Hematopoietic multipotent progenitor cell treated with erythropoietin and hydrocortisone succinate and interleukin-3 and kit ligand, for 15 days (in vitro differentiated cells): ENCODE measurements around the gene MMP24.
"Not testable (repeated sequence)": the region's sequence is repeated elsewhere in the genome, so short reads cannot be mapped to it uniquely, and the experiment has no call there.

Experiments
- DNase-seq: peaks from one replicate; pipeline ENCODE4 v3.0.0-alpha.2; 2015; ENCODE audit warnings: low spot score

Gene MMP24

DNA sequence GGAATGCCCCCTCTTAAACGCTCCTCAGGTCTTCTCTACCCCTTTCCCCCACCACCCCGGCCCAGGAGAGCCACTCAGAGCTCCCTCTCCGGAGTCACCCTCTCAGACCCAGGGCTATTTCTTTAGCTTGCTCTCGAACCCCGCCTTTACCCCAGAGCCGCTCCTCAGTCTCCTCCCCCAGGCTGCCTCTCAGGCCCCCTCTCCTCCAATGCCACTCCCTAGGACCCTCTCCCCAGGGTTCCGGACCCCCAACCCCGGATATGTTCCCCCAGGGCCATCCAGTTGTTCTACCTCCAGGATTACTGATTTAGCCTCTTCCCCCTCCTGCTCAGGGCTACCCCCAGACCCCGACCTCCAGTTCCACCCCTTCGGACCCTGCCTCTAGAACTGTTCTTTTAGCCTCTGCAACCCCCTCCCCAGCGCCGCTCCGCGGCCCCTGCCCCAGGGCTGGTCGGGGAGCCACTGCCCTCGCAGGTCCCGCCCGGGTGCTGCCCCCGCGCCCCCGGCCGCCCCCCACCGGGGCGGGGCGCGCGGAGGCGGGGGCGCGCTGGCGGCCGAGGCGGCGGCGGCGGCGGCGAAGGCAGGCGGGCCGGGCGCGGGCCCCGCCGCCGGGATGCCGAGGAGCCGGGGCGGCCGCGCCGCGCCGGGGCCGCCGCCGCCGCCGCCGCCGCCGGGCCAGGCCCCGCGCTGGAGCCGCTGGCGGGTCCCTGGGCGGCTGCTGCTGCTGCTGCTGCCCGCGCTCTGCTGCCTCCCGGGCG, at the start of gene MMP24:
MMP24 (plus strand) TSS at position 565 of the 758 bp plus-strand sequence; CDS start at position 614, 49 bp downstream.
- DNase-seq, result no peak

GRCh38 chr20:35179292-35180212, 46.9 kb upstream of the MMP24 start:
- no peak for DNase-seq

DNA sequence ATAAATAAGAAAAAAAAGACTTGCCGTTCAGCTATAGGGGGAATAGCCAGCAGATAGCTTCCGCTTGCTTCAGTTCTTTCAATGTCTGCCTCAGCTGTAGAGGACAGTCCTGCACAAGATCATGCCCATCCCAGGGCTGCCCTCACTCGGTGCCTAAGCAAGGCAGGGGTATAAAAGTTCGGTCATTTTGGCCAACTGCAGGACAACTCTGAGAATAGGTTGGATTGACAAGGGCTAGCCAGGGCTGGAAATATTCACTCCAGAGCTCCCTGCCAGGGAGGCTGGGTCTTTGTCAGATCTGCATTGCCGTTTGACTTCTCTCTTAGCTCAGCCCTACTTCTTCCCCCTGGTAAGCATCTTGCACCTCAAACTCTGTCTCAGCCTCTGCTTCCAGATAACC, 46.2 kb upstream of the MMP24 start:
- DNase-seq, result no peak

GRCh38 chr20:35181731-35182130, 44.8 kb upstream of the MMP24 start:
- no peak for DNase-seq

DNA sequence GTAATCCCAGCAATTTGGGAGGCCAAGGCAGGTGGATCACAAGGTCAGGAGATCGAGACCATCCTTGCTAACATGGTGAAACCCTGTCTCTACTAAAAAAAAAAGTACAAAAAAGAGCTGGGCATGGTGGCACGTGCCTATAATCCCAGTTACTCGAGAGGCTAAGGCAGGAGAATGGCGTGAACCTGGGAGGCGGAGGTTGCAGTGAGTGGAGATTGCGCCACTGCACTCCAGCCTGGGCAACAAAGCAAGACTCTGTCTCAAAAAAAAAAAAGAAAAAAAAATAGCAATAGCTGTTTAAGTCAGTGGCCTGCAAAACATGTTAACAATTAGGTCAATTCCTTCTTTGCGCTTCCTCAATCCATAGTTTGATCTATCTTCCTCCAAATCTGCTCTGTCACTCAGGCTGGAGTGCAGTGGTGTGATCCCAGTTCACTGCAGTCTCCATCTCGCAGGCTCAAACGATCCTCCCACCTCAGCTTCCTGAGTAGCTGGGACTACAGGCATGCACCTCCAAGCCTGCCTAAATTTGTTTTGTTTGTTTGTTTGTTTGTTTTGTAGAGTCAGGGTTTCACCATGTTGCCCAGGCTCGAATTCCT, 39.7 kb upstream of the MMP24 start:
- not testable (repeated sequence) for DNase-seq

- no peak for DNase-seq
Observed at GRCh38 chr20:35187584-35188190, 38.8 kb upstream of the MMP24 start.

DNA sequence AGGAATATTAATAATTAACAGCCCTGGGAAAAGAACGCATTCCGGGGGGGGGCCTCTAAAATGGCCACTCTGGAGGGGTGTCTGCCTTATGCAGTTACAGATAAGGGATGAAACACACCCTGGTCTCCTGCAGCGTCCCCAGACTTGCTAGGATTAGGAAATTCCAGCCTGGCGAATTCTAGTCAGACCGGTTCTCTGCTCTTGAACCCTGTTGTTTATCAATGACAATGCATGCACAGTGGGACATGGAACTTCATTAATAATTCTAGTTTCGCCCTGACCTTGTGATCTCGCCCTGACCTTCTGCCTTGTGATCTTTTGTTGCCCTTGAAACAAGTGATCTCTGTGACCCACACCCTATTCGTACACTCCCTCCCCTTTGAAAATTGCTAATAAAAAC, 37.3 kb upstream of the MMP24 start:
- DNase-seq, result not testable (repeated sequence)

DNA sequence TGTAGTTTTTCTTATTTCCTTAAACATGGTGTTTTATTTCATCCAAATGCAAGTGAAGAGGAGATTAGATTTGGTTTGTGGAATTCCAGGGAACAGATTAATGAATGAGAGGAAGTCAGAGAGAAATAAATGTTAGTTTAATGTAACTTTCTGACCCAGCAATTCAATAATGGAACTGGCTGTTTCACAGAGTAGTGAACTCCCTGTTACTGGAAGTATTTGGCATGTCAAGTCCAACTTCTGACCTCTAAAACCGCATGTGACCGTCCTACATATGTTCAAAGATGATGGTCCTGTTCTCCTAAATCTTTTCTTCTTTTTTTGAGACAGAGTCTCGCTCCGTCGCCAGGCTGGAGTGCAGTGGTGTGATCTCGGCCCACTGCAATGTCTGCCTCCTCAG, 35.9 kb upstream of the MMP24 start:
- no peak for DNase-seq

DNA sequence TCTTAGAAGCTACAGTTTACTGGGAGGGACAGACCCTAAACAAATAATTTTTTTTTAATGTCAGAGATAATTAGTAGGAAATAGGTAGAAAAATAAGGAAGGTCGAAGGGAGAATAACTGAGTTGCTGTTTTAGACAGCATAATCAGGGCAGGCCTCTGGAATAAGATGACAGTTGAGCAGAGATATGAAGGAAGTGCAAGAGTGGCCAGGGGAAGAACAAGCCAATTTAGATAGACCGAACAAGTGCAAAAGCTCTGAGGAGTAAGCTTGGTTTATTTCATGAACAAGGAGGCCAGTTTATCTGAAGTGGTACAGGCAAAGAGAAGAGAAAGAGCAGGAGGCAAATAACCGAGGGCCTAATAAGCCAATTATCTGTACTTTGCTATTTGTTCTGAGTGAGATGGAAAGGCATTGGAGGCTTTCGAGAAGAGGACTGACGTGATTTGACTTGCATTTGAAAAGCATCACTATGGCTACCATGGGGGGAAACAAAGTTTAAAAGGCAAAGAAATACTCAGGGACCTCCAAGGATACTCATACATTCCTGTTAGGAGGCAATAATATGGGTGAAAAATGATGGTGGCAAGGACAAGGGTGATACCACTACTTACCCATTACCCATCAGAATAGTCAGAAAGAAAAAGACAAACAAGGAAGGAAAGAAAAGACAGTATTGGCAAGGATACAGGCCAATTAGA, 34.9 kb upstream of the MMP24 start:
- DNase-seq, result no peak

GRCh38 chr20:35192118-35192872, 34.2 kb upstream of the MMP24 start:
- DNase-seq, result no peak

DNA sequence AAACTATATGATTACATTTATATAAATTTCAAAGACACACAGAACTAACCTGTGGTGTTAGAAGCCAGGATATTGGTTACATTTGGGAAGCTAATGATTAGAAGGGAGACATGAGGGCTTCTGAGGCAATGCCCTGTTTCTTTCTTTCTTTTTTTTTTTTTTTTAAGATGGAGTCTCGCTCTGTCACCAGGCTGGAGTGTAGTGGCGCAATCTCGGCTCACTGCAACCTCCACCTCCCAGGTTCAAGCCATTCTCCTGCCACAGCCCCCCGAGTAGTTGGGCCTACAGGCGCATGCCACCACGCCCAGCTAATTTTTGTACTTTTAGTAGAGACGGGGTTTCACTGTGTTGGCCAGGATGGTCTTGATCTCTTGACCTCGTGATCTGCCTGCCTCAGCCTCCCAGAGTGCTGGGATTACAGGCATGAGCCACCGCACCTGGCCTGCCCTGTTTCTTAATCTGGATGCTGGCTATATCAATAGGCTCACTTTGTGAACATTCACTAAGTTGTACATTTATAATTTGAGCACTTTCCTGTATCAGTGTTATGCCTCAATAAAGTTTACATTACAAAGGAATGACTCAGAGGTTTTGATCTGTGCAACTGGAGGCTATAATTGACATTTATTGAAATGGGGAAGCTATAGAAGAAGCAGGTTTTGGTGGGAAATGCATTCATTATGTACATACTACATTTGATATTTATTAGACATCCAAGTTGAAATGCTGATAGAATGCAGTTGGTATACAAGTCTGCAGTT, 33.3 kb upstream of the MMP24 start:
- DNase-seq, result not testable (repeated sequence)

DNA sequence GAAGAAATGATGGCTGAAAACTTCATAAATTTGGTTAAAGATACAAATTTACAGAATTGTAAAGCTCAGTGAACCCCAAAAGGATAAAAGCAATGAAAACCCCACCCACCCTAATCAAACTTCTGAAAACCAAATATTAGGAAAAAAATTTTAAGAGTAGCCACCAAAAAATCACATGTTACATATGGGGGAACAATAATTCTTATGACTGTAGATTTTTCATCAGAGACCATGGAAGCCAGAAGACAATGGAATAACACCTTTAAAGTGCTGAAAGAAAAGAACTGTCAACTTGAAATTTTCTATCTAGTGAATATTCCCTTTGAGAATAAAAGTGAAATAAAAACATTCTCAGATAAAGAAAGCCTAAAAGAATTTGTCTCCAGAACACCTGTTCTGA, 30.2 kb upstream of the MMP24 start:
- no peak for DNase-seq

DNA sequence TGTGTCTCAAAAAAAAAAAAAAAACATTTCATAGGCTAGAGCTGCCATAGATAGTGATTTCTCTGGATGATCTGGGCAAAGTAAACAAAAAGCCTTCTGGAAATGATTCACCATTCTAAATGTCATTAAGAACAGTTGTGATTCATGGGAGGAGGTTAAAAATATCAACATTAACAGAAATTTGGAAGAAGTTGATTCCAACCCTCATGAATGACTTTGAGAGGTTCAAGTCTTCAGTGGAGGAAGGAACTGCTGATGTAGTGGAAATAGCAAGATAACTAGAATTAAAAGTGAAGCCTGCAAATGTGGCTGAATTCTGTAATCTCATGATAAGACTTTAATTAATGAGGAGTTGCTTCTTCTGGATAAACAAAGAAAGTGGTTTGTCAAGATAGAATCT, 26.8 kb upstream of the MMP24 start:
- no peak for DNase-seq

GRCh38 chr20:35200267-35200666, 26.2 kb upstream of the MMP24 start:
- no peak for DNase-seq

- not testable (repeated sequence) for DNase-seq
Observed at GRCh38 chr20:35201467-35201866, 25.0 kb upstream of the MMP24 start.

- DNase-seq, result no peak
Observed at GRCh38 chr20:35206802-35207201, 19.7 kb upstream of the MMP24 start.

DNA sequence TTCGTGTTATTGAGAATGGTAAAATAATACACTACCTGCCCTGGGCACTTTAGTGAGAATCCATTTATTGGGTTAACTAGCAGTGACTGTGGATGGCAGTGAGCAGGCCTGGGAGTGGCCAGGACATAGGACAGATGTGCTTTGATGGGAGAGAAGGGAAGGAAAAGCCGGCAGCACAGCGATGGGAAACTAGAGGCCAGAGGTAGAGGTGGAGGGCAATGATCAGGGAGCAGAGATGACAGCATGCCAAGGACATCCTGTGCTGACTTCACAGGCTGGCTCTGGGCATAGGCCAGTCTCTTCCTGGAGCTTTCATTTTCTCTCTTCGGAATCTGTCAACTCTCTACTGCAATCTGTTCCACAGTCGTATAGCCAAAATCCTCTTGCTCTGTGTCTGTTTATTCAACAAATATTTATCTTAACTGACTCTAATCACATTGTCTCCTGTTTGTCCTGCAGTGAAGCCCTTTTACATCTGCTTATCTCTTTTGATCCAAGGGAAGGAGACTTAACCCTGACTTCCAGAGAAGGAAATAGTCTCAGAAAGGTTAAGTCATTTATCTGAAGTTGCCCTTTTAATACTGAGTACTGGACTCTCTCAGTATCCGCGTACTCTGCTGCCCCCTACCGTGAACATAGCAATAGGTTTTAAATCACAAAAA, 18.4 kb upstream of the MMP24 start:
- peak; percentile 81 for DNase-seq

- no peak for DNase-seq
Observed at GRCh38 chr20:35215066-35215956, 11.2 kb upstream of the MMP24 start.

DNA sequence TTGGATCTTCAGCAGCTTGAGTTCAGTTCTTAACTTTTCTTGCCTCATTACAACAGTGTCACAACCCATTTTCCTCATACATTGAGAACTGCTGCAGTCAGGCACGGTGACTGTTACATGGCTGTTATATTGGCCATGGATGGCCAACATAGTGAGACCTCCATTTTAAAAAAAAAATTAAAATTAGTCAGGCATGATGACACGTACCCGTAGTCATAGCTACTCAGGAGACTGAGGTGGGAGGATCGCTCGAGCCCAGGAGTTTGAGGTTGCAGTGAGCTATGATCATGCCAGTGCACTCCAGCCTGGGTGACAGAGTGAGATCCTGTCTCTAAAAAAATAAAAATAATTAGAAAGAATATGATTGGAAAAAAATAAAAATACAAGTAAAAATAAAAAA, 9.9 kb upstream of the MMP24 start:
- no peak for DNase-seq
